ENCODE measurements around the gene CRX.
"Not testable (repeated sequence)": the region's sequence is repeated elsewhere in the genome, so short reads cannot be mapped to it uniquely, and the experiment has no call there.

GRCh38 chr19:47803148-47803547 lies 18.6 kb upstream of the CRX start:
- TF ChIP-seq POLR2AphosphoS5, CTCF (IDR thresholded peaks at IDR 0.05): not testable (repeated sequence)
